GM21825 (cell line): ENCODE measurements around the gene POLR1A.

ENCODE experiments used
- ATAC-seq: cut with Tn5 transposase; IDR thresholded peaks from one replicate; pipeline ENCODE4 v1.9.1; 2021; ENCODE audit warnings: mild to moderate bottlenecking, moderate library complexity; ENCODE audit not compliant: unreplicated experiment

The POLR1A gene

GRCh38 chr2:86097114-86097896 lies 8.4 kb downstream of the POLR1A start:
- ATAC-seq, result no peak

- no peak for ATAC-seq
Measured at GRCh38 chr2:86094229-86094628, 11.5 kb downstream of the POLR1A start.

GRCh38 chr2:86087936-86088850 lies 17.5 kb downstream of the POLR1A start:
- no peak for ATAC-seq

- no peak for ATAC-seq
Measured at GRCh38 chr2:86082756-86083155, 22.9 kb downstream of the POLR1A start.

- no peak for ATAC-seq
Measured at GRCh38 chr2:86081724-86082123, 24.0 kb downstream of the POLR1A start.

DNA sequence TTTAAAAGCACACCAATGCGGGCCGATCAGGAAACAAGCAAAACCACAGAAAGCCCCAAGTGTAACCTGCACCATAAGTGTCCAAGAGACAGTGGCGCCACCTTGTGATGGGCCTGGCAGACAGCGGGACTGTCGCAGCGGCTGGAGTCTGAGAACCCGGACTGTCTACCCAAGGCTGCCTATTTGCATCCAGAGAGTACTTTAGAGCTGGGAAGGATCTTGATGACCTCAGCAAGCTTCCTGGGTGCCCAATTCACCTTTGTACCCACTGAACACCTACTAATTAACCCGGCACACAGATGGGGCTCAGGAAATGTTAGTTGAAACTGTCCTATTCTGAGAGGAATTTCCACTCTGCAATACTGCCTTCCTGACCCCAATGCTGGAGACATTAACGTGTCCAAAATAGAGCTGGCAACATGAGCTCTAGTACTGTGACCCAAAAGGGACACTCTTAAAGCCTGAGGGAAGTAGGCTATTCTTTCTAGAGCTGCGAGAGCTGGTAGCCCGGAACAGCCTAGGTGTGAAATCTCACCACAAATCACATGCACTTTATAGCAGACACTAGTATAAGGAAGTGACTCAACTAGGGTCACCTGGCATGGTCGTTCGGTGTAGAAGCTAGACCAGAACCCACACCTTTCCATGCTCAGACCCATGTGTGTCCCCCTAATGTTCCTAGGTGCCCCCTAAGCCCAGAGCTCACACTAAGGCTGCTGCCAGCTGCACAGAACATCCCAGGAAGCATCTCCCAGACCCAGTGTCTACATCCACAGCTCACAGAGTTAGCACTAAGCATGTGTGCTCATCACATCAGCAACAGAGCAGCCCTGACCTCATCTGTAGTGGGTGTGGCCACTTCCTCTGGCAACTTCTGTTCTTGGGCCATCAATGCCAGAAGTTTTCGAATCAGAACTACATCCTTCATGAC lies 25.4 kb downstream of the POLR1A start:
- peak; percentile 77 for ATAC-seq

GRCh38 chr2:86078774-86079545 lies 26.7 kb downstream of the POLR1A start:
- no peak for ATAC-seq

GRCh38 chr2:86075886-86076285 lies 29.8 kb downstream of the POLR1A start:
- no peak for ATAC-seq

DNA sequence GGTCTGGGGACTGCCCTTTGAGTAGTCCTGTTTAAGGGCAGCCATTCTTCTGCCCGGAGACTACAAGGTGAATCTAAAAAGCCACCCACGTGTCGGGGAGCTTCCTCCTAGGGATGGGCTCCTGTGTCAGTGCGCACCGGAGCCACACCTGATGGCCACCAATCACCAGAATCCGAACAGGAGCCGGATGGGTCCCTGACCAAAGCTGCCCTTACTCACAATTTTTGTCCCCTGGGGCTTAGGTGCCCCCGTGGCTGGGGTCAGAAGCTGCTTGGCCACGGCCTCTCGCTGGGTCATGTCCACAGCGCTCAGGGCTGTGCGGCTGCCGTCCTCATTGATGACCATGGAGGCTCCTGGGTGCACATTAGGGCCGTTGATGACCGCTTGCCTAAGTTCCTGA lies 30.9 kb downstream of the POLR1A start:
- no peak for ATAC-seq

DNA sequence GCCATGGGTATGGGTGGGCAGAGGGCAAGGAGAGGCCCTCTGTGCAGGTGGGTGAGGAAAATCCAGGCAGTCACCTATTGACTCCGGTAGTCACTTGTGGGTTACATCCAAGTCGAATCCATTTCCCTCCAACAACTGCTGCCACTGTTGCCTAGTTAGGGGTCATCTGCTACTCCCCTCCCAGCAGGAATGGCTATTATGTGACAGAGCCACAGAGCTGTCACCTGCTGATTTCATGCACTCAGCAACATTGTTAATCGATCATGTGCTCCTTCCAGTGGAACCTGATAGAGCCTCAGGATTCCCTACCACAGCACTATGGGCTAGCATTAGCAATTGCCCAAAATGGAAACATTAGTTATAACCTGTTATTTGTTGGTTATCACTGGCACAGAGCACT lies 31.4 kb downstream of the POLR1A start:
- no peak for ATAC-seq

DNA sequence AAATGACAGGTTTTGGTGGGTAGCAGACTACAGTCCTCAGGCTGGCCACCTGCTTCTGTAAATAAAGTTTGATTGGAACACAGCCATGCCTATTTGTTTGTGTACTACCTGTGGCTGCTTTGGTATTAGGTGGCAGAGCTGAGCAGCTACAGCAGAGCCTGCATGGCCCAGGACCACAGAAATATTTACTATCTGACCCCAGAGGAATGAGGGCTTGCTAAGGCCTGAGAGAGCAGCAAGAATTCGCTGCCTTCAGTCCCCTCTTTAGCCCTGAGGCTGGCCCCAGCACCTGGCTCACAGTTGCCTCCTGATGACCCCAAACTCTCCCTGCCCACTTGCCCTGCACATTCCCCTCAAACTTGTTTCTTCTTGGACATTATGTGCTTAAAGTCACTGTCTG lies 32.5 kb downstream of the POLR1A start:
- no peak for ATAC-seq

DNA sequence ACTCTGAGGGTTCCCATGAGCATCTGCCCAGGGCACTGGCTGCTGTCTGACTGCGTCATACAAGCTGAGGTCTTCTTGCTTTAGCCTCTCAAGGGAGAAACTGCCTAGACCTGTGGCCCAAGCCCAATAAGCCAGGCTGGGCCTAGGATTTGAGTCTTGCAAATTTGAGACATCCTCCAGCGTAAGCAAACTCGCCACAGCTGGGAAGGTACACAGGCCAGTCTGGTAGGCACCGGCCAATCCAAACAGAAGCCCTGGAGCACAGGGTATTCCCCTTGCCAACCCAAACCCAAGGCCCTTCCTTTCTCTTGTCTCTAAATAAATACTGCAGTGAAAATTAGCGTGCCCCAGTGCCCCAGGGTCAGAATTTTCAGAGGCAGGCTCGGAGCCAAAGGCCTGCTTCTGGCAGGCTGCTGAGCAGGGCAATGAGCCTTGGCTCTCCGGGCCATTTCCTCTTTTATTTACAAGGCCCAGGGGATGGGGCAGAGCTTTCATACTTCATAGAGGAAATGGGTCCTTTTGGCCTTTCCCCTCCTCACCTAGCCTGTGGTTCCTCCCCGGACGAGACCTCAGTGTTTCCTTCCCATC lies 33.3 kb downstream of the POLR1A start:
- ATAC-seq, result peak; percentile 73

- ATAC-seq, result no peak
Measured at GRCh38 chr2:86070868-86071267, 34.8 kb downstream of the POLR1A start.

DNA sequence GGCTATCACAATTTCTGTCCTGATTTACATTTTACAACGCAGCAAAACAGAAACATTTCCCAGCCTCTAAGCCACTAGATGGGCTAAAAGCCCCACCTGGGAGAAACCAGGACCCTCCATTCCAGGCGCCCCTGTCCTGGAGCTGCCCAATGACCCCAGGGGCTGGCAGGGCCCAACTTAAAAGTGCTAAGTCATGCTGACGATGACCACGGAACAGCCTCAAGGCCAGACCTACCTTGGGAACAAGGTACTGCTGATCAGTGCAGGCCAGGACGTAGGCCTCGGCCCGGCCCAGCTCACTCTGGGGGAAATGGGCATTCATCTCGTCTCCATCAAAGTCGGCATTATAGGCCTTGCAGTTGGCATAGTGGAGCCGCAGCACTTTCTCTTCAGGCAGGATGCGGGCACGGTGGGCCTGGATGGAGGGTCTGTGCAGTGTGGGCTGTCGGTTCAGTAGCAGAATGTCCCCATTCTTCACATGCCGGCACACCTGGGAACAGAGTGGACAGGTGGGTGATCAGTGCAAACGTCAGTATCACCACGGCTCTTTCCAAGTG lies 35.8 kb downstream of the POLR1A start:
- ATAC-seq, result no peak

DNA sequence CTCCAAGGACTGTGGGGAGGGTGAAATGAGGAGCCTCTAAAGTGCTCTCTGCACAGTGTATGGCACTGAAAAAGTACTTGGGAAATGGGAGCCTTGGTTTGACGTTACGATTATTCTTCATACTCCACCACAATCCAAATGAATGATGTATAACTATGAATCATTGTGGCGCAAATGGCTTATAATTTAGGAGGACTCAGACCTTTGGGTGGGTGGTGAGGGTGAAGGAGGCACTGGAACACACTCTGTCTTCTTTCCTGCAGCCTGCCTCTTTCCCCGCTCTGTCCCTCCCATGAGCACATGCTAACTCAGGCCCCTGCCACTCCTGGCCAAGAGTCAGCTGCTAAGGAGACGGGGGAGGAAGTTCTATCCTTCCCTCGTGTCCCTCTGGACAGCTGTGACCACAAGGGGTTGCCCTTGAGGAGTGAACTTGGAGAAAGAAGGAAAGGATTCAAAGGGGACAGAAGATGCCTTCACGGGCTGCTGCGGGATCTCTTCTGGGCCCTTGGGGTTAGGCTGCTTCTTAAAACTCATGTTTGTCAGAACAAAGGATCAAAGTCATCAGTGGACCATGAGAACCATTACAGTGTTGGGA lies 36.5 kb downstream of the POLR1A start:
- ATAC-seq, result no peak

DNA sequence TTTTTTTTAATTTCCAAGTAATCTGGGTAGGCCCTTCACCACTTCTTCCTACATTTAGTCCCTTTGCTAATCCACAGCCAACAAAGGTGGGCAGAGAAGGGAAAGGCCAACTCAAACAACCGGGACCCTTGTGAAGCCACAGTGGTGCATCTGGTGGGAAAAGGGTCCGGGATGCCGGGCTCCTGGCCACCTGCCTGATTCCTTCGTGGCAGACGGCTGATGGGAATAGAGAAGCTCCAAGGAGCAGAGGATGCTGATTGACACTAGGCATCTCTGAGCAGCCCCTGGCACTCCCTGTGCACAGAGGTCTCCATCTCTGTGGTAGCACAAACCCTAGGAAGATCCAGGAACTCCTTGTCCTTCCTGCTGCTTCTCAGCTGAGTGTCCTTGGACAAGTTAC lies 37.0 kb downstream of the POLR1A start:
- no peak for ATAC-seq

DNA sequence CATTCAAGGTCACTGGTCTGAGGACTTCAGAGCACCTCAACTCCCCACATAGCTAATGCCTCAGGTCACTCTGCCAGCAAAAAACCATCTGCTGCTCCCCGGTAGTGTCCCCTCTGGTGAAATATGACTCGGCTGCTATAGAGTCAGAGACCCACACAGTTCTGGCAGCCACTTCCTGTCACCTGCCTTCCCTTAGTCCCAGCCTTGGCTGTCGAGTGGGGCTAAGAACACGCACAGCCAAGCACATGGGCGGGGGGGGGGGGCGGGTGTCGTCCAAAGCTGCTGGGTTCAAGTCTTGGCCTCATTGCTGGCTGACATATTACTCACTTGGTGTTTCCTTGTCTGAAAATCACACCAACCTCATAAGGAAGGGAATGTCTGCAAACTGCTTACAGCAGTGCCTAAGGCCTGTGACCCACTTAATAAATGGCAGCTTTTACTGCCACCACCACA lies 37.5 kb downstream of the POLR1A start:
- ATAC-seq, result no peak

DNA sequence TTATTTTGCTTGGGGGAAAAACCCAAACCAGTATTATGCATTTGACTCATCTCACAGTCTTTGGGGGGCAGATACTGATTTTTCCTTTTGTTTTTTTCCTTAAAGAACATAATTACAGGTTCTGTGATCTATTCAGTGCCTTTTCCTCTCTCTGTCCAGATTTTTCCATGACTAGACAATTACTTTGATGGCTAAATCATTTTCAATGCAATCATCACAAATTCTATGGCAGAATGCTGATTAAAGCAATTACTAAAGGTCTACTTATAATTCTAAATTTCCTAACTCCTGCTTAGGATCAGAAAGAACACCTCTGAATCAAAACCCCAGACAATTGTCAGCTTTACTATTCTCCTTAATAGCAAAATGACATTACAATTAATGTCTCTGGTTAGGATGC lies 38.8 kb downstream of the POLR1A start:
- ATAC-seq, result no peak

- ATAC-seq, result no peak
Measured at GRCh38 chr2:86066007-86066578, 39.6 kb downstream of the POLR1A start.
